ENCODE data around the gene MESD.
A peak's percentile ranks its signal among the peaks of the same experiment; 100 is the strongest.

Gene MESD

DNA sequence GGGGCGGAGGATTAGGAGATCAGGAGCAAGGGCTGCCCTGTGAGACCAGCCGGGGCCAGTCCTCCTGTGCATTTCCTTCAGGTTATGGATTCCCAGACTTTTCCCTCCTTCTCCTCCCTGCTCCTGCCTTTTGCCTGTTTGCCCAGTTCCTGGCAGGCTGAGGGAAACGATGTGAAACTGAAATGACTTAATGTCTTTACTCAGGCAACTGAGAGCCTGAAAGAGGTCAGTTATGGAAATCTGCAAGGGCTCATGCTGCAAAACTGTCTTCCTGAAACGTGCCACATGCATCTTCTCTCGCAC, 57.2 kb downstream of the MESD start:
- no peak for DNase-seq

- no peak for DNase-seq
These were observed 57.7 kb downstream of the MESD start for GRCh38 chr15:80931721-80932512.

- DNase-seq = no peak
These were observed 58.4 kb downstream of the MESD start for GRCh38 chr15:80931191-80931590.

GRCh38 chr15:80929689-80930088, 59.9 kb downstream of the MESD start:
- DNase-seq = no peak

- DNase-seq = no peak
These were observed 60.4 kb downstream of the MESD start for GRCh38 chr15:80929225-80929624.

- no peak for DNase-seq
These were observed 63.5 kb downstream of the MESD start for GRCh38 chr15:80926126-80926525.

DNA sequence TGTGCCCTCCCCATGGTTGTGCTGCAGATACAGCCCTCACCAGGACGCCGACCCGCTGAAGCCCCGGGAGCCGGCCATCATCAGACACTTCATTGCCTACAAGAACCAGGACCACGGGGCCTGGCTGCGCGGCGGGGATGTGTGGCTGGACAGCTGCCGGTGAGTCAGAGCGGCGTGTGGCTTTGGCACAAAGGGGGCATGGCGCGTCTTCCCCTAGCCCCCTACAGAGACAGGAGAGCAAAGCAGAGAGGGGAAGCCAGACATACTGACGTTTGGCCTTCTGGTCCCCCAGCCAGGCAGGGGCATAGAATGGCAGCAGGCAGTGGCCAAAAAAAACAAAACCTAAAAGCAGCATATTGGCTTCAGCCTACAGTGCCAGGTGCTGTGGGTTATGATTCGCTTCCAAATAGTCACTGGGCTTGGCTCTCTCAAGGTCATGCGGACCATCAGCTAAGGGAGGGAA, 64.0 kb downstream of the MESD start:
- DNase-seq = no peak

DNA sequence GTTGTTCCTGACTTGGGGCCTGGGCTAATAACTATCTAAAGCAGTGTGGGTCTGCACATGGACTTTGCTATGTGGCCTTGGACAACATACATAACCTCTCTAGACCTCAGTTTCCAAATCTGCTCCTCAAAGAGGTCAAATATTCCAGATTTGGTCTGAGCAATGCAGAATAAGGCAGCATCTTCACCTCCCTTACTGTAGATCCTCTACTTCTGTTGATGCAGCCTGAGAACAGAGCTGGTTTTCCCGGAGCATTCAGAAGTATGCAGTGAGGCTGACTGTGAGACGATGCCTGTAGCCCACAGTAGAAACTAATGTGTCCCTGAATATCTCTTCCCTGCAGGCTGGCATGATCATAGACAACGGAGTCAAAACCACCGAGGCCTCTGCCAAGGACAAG, 65.3 kb downstream of the MESD start:
- DNase-seq = no peak

- no peak for DNase-seq
These were observed 66.0 kb downstream of the MESD start for GRCh38 chr15:80923668-80924067.

DNA sequence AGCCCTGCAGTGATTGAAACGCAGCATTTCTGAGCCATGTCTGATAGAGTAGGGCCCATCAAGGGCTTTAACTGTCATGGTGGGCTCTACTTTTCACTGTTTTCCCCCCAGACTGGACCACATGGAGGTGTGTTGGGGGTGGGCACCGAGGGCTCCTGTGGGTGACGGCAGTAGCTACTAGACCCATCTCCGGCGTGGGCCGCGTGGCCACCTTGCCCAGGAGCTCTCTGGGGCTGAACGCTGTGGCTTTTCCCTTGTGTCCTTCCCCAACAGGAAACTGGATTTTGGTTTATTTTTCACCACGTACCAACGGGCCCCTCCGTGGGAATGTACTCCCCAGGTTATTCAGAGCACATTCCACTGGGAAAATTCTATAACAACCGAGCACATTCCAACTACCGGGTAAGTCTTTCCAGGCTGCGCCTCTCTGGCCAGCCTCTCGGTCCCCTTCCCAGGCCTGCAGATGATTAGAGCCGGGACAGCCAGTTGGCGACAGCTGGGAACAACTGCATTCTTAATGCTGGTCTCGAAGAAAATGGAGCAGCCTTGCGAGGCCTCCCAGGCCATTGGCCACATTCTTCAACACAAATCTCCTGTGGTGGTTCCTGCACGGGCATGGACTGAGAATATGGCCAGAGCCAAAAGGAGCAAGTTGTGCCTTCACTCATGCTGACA, 67.7 kb downstream of the MESD start:
- DNase-seq = no peak

- DNase-seq = no peak
These were observed 69.3 kb downstream of the MESD start for GRCh38 chr15:80920271-80920699.

GRCh38 chr15:80918196-80918783, 71.3 kb downstream of the MESD start:
- no peak for DNase-seq

DNA sequence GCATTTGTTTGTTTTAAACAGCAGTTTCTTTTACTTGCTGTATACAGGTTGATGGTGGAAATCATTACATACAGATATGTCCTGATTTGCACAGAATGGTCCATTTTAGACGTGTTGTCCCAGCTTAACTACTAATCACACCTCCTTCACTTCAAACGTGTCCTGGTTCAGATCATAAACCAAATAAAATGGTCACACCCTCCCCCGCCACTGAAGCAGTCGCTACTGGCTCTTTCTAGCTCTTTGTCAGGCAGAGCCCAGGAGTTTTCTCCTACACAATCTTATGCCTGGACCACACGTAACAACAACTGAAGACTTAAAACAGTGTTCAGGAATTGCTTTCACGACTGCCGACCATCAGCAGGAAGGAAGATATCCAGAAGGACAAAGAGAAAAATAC, 73.6 kb downstream of the MESD start:
- DNase-seq = no peak

GRCh38 chr15:80915472-80915871, 74.1 kb downstream of the MESD start:
- DNase-seq = no peak

DNA sequence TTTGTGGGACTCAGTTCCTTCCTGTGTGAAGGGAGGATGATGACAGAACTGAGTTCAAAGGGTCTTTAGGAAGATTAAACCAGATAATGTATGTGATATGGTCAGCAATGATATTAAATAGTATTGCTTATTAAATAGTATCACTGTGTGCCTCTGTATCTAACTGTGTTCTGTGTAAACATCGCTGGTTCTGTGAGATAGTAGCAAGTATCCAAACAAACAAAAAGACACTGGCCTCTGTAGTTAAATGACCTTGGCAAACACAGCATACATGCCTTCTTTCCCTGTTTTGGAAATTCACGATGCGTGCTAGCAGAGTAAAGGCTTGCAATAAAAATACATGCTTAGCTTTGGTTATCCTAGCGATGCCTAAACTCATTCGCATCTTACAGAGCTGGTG, 76.1 kb downstream of the MESD start:
- no peak for DNase-seq

- DNase-seq = no peak
These were observed 76.9 kb downstream of the MESD start for GRCh38 chr15:80912673-80913072.

DNA sequence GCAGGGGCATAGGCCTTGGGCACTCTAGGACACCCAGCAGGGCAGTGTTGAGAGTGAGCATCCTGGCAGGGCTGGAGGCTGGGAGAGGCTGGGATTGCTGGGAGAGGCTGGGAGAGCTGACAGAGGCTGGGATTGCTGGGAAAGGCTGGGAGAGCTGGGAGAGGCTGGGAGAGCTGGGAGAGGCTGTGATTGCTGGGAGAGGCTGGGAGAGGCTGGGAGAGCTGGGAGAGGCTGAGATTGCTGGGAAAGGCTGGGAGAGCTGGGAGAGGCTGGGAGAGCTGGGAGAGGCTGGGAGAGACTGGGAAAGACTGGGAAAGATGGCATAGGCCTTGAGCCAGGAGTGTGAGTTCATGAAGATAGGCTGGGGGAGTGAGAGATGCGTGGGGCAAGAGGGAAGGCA, 77.8 kb downstream of the MESD start:
- DNase-seq = no peak

DNA sequence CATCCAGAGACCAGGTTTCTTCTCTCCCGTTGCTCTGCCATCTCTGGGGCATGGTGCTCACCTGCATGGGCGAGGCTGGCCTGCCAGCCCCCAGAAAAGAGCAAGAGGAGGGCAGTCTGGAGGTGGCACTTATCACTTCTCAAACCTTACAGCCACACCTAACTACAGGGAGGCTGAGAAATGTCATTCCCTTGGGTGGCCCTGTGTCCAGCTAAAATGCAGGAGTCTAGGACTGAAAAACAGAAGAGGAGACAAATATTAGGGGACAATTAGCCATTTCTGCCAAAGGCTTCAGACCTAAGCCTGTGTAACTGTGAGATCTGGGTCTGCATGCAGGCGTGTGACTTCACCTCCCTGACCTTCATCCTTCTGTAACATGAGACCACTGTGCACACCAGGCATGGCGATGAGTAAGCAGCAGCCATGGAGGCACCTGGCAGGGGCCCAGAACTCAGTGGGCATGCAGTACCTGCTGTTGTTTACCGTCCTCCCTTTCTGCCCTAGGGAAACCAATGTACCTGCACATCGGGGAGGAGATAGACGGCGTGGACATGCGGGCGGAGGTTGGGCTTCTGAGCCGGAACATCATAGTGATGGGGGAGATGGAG, 83.4 kb downstream of the MESD start:
- peak; percentile 56 for DNase-seq

DNA sequence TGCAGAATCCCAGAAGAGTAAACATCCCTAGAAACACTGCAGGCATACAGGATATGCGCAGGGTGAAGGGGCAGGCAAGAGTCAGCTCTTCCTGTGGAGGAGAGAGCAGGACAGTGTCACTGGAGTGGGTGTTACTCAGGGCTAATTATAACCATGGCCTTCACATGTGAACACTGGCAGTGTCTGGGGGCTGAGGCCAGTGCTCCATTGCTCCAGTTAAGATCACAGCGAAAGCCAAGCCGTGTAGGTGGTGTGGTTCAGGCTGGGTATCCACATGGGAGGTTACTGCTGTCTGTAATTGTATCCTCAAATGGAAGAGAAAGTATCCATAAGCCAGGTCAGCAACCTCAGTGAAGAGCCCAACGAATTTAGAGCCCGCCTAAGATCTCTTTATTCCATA, 84.6 kb downstream of the MESD start:
- DNase-seq = no peak

DNA sequence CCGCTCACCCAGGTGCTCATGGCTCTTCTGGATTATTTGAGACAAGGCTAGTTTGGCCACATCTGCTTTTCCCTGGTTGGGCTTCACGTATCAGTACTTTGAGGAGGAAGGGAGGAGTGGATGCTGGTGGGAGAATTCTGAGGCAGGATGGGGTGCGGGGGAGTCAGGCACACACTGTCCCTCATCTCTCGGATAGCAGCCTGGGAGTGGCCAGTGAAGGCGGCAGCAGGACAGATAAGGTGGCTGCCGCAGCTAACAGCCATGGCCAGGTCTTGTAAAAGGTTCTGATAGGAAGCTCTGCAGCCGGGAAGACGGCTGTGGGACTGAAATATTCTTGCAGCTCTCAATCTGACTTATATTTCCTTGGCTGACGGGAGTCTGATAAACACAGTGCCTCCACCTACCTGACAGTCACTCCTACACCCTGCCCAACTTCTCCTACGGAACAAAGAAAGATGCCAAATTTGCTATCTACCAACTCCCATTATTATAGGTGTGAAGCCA, 87.3 kb downstream of the MESD start:
- DNase-seq = no peak

GRCh38 chr15:80898040-80898439, 91.6 kb downstream of the MESD start:
- no peak for DNase-seq

Data from SHP77 treated with DMSO at 0.1 percent for 48 hours (cell line).